ENCODE measurements around the gene FBLN2. TPM values are rescaled to one million over a fixed set of nuclear protein-coding genes. Genes with fewer than 3 reads are reported as not detected.

Gene FBLN2
- polyA plus RNA-seq, 1 of the 3 experiments (the other 2 are of a cell fraction) = 5.2 TPM

GRCh38 chr3:13676356-13677017 is 127.6 kb downstream of the FBLN2 start:
- Histone ChIP-seq H4K20me1 (ENCODE audit: insufficient read depth) (no peaks in the 10 kb centered on the region), H3K4me1 (ENCODE audit: control insufficient read depth in 1 of 2, insufficient read depth in 2 of 2, low read depth in 1 of 2, low read length in 1 of 2) (no peaks in the 10 kb centered on the region), H3K9me3 (no peaks in the 10 kb centered on the region), H3K27ac (ENCODE audit: low read depth in 2 of 2, low read length in 1 of 2) (no peak overlapping the region), H3K4me2 (no peak overlapping the region), H3K9me2 (no peaks in the 10 kb centered on the region), H3F3A (replicated peaks; ENCODE audit: insufficient read depth) (no peaks in the 10 kb centered on the region), H3K79me2 (ENCODE audit: insufficient read depth) (no peaks in the 10 kb centered on the region), H3K9ac (no peak overlapping the region), H3K4me3 (ENCODE audit: low read depth in 2 of 2, low read length in 1 of 2) (no peak overlapping the region), H3K27me3 (ENCODE audit: insufficient read depth) (no peaks in the 10 kb centered on the region), H3K36me3 (replicated peaks in 1 of 2; ENCODE audit: control insufficient read depth in 1 of 2, insufficient read depth in 2 of 2, low read length in 1 of 2) (no peaks in the 10 kb centered on the region), H2AFZ (ENCODE audit: low read depth) (no peak overlapping the region)
- TF ChIP-seq MEF2A (IDR thresholded peaks at IDR 0.05; ENCODE audit: borderline replicate concordance, low read depth) (no peak), NRF1 (IDR thresholded peaks at IDR 0.05; ENCODE audit: low read depth, low read length) (no peak), USF2 (IDR thresholded peaks at IDR 0.05; ENCODE audit: borderline replicate concordance, low read depth, low read length) (no peak)
- 27% methylated on average over 9 of the region's 9 CpGs for WGBS (ENCODE audit: low lambda C conversion rate)
- CTCF ChIA-PET = interaction anchor here (1.2 to 1.9 kb wide), 2 partner anchors 19 to 208 kb away, joined by 4 to 5 read pairs; no protein-coding TSS in a partner anchor
- POLR2A ChIA-PET = no interaction called here
- no peak for DNase-seq

- Histone ChIP-seq H3K36me3 (replicated peaks in 1 of 2; ENCODE audit: control insufficient read depth in 1 of 2, insufficient read depth in 2 of 2, low read length in 1 of 2) (no peaks in the 10 kb centered on the region), H3K9me2 (no peaks in the 10 kb centered on the region), H3K4me3 (ENCODE audit: low read depth in 2 of 2, low read length in 1 of 2) (no peak overlapping the region), H3K27ac (ENCODE audit: low read depth in 2 of 2, low read length in 1 of 2) (no peak overlapping the region), H3K4me2 (no peak overlapping the region), H3F3A (replicated peaks; ENCODE audit: insufficient read depth) (no peaks in the 10 kb centered on the region), H3K9ac (no peak overlapping the region), H3K79me2 (ENCODE audit: insufficient read depth) (no peaks in the 10 kb centered on the region), H3K9me3 (no peaks in the 10 kb centered on the region), H3K27me3 (ENCODE audit: insufficient read depth) (no peaks in the 10 kb centered on the region), H4K20me1 (ENCODE audit: insufficient read depth) (no peaks in the 10 kb centered on the region), H2AFZ (ENCODE audit: low read depth) (no peak overlapping the region), H3K4me1 (ENCODE audit: control insufficient read depth in 1 of 2, insufficient read depth in 2 of 2, low read depth in 1 of 2, low read length in 1 of 2) (no peaks in the 10 kb centered on the region)
- no peak for DNase-seq
- POLR2A ChIA-PET = no interaction called here
- CTCF ChIA-PET = interaction anchor here (1.2 to 1.9 kb wide), 3 partner anchors 22 to 208 kb away, joined by 3 to 5 read pairs (median 4); no protein-coding TSS in a partner anchor
- TF ChIP-seq SMC3 (IDR thresholded peaks at IDR 0.05; ENCODE audit: low read depth, low read length) (no peak), REST (IDR thresholded peaks at IDR 0.05; ENCODE audit: low read depth, low read length) (no peak), IRF3 (IDR thresholded peaks at IDR 0.05; ENCODE audit: low read depth, low read length) (no peak), RFX5 (IDR thresholded peaks at IDR 0.05; ENCODE audit: low read length) (no peak), CTCF (IDR thresholded peaks at IDR 0.05) (no peak), FOXM1 (IDR thresholded peaks at IDR 0.05; ENCODE audit: low read depth) (no peak), RAD21 (IDR thresholded peaks at IDR 0.05; ENCODE audit: low read length) (no peak), RCOR1 (IDR thresholded peaks at IDR 0.05; ENCODE audit: low read length) (no peak), ELF1 (IDR thresholded peaks at IDR 0.05) (no peak), MXI1 (IDR thresholded peaks at IDR 0.05; ENCODE audit: low read depth, low read length) (no peak), CHD2 (IDR thresholded peaks at IDR 0.05; ENCODE audit: low read length, partially characterized antibody) (no peak), NFIC (IDR thresholded peaks at IDR 0.05; ENCODE audit: borderline replicate concordance) (no peak), NRF1 (IDR thresholded peaks at IDR 0.05; ENCODE audit: low read depth, low read length) (no peak), GABPA (IDR thresholded peaks at IDR 0.05; ENCODE audit: low read depth) (no peak), SIN3A (IDR thresholded peaks at IDR 0.05; ENCODE audit: borderline replicate concordance, low read depth, low read length) (no peak), TCF12 (IDR thresholded peaks at IDR 0.05) (no peak)
- 26% methylated on average over 4 of the region's 4 CpGs for WGBS (ENCODE audit: low lambda C conversion rate)
These were observed 128.3 kb downstream of the FBLN2 start for GRCh38 chr3:13677272-13677671.

Measured in SK-N-SH (cell line).